Measurements from ENCODE around the gene PROCA1. TPM values are rescaled to one million over a fixed set of nuclear protein-coding genes. Genes with fewer than 3 reads are reported as not detected.
"Not testable (repeated sequence)": the region's sequence is repeated elsewhere in the genome, so short reads cannot be mapped to it uniquely, and the experiment has no call there.

PROCA1 gene
- total RNA-seq, 1 experiment from 2014 or later = 4.6 TPM

DNA sequence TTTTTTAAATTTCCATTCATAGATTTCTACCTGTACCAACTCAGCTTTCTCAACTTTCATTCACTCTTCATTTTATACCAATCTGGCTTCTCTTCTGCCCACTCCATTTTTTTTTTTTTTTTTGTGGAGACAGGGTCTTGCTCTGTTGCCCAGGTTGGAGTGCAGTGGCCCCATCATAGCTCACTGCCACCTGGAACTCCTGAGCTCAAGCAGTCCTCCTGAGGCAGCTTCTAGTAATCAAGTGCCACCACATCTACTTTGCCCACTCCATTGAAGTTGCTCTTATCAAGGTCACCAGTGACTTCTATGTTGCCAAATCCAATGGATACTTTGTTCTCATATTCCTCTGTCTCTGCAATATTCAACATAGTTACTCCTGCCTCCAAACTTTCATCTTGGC lies 48.0 kb downstream of the PROCA1 start:
- no peak for TF ChIP-seq EZH2 (IDR thresholded peaks at IDR 0.05; ENCODE audit: borderline replicate concordance, low read depth, low read length, poor library complexity, severe bottlenecking)
- TF ChIP-seq, protein P1, sequence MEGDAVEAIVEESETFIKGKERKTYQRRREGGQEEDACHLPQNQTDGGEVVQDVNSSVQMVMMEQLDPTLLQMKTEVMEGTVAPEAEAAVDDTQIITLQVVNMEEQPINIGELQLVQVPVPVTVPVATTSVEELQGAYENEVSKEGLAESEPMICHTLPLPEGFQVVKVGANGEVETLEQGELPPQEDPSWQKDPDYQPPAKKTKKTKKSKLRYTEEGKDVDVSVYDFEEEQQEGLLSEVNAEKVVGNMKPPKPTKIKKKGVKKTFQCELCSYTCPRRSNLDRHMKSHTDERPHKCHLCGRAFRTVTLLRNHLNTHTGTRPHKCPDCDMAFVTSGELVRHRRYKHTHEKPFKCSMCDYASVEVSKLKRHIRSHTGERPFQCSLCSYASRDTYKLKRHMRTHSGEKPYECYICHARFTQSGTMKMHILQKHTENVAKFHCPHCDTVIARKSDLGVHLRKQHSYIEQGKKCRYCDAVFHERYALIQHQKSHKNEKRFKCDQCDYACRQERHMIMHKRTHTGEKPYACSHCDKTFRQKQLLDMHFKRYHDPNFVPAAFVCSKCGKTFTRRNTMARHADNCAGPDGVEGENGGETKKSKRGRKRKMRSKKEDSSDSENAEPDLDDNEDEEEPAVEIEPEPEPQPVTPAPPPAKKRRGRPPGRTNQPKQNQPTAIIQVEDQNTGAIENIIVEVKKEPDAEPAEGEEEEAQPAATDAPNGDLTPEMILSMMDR (conservative IDR thresholded peaks at IDR 0.05; ENCODE audit: low read depth, low read length) = no peak
- peak overlapping the region; percentile 85 for H3K4me3 ChIP-seq (ENCODE audit: low read depth, low read length, poor library complexity, severe bottlenecking)
- peak overlapping the region; percentile 96 for H3K27ac ChIP-seq (ENCODE audit: low read depth, low read length, poor library complexity, severe bottlenecking)
- H3K4me1 ChIP-seq (ENCODE audit: insufficient read depth, low read length, poor library complexity, severe bottlenecking) = peaks cover 18% of the 10 kb centered on the region
- peaks cover 13% of the 10 kb centered on the region for H3K36me3 ChIP-seq (ENCODE audit: insufficient read depth, low read length, poor library complexity, severe bottlenecking)
- DNase-seq (ENCODE audit: low spot score) = no peak
- intact Hi-C loops (cut with micrococcal nuclease; ENCODE audit: unreplicated experiment) = loop anchor here (5.0 kb wide), 1 partner anchor 49 kb away; the partner anchor contains the start of gene PROCA1
- H3K27me3 ChIP-seq (replicated peaks; ENCODE audit: insufficient read depth, low read depth, low read length, poor library complexity) = no peaks in the 10 kb centered on the region
- ChIA-PET POLR2A (ENCODE audit: low non-redundant PET) (no interaction called here), CTCF (interaction anchor here (0.6 kb wide), 1 partner anchor 17 kb away, joined by 3 read pairs; no protein-coding TSS in a partner anchor)
- no peaks in the 10 kb centered on the region for H3K9me3 ChIP-seq (ENCODE audit: low read depth, low read length, poor library complexity, severe bottlenecking)
- BruUV-seq (replicated peaks) = no TSS peak

- TF ChIP-seq, protein P1 (conservative IDR thresholded peaks at IDR 0.05; ENCODE audit: low read depth, low read length) = no peak
- DNase-seq (ENCODE audit: low spot score) = no peak
- TSS peak; percentile 57 for BruUV-seq (replicated peaks)
- H3K27me3 ChIP-seq (replicated peaks; ENCODE audit: insufficient read depth, low read depth, low read length, poor library complexity) = no peaks in the 10 kb centered on the region
- peaks cover 7% of the 10 kb centered on the region for H3K36me3 ChIP-seq (ENCODE audit: insufficient read depth, low read length, poor library complexity, severe bottlenecking)
- peak overlapping the region; percentile 96 for H3K27ac ChIP-seq (ENCODE audit: low read depth, low read length, poor library complexity, severe bottlenecking)
- intact Hi-C loops (cut with micrococcal nuclease; ENCODE audit: unreplicated experiment) = loop anchor here (5.0 kb wide), 1 partner anchor 50 kb away; the partner anchor contains the start of gene PROCA1
- H3K4me1 ChIP-seq (ENCODE audit: insufficient read depth, low read length, poor library complexity, severe bottlenecking) = peaks cover 18% of the 10 kb centered on the region
- H3K4me3 ChIP-seq (ENCODE audit: low read depth, low read length, poor library complexity, severe bottlenecking) = peak overlapping the region; percentile 85
- H3K9me3 ChIP-seq (ENCODE audit: low read depth, low read length, poor library complexity, severe bottlenecking) = no peaks in the 10 kb centered on the region
- ChIA-PET CTCF (no interaction called here), POLR2A (ENCODE audit: low non-redundant PET) (no interaction called here)
These were observed 49.2 kb downstream of the PROCA1 start for GRCh38 chr17:28662527-28662829.

GRCh38 chr17:28661635-28662526 lies 49.8 kb downstream of the PROCA1 start, which contains the start of the genes SDF2 and SUPT6H:
Gene SDF2, minus strand, starts transcription at chr17:28661906. Its CDS starts 30 bp downstream, at chr17:28661876.
Gene SUPT6H, plus strand, starts transcription at chr17:28662205. Its CDS starts 11,197 bp downstream, at chr17:28673402.
- peak within 1 kb of the TSS; percentile 85 for H3K4me3 ChIP-seq (ENCODE audit: low read depth, low read length, poor library complexity, severe bottlenecking)
- H3K36me3 ChIP-seq (ENCODE audit: insufficient read depth, low read length, poor library complexity, severe bottlenecking) = peaks cover 7% of the 10 kb centered on the region
- no TSS peak for BruUV-seq (replicated peaks)
- intact Hi-C loops (cut with micrococcal nuclease; ENCODE audit: unreplicated experiment) = loop anchor here (5.0 kb wide), 1 partner anchor 50 kb away; the partner anchor contains the start of gene PROCA1
- no peaks in the 10 kb centered on the region for H3K9me3 ChIP-seq (ENCODE audit: low read depth, low read length, poor library complexity, severe bottlenecking)
- ChIA-PET CTCF (interaction anchor here (1.0 kb wide), 1 partner anchor 15 kb away, joined by 12 read pairs; no protein-coding TSS in a partner anchor), POLR2A (ENCODE audit: low non-redundant PET) (no interaction called here)
- DNase-seq (ENCODE audit: low spot score) = peak; percentile 94
- no peaks in the 10 kb centered on the region for H3K27me3 ChIP-seq (replicated peaks; ENCODE audit: insufficient read depth, low read depth, low read length, poor library complexity)
- peaks cover 18% of the 10 kb centered on the region for H3K4me1 ChIP-seq (ENCODE audit: insufficient read depth, low read length, poor library complexity, severe bottlenecking)
- peak within 1 kb of the TSS; percentile 96 for H3K27ac ChIP-seq (ENCODE audit: low read depth, low read length, poor library complexity, severe bottlenecking)
- TF ChIP-seq EZH2 (IDR thresholded peaks at IDR 0.05; ENCODE audit: borderline replicate concordance, low read depth, low read length, poor library complexity, severe bottlenecking) = no peak
- TF ChIP-seq, protein P1 (conservative IDR thresholded peaks at IDR 0.05; ENCODE audit: low read depth, low read length) = no peak

- DNase-seq (ENCODE audit: low spot score); POLR2A ChIA-PET (ENCODE audit: low non-redundant PET); intact Hi-C loops (cut with micrococcal nuclease; ENCODE audit: unreplicated experiment); CTCF ChIA-PET; H3K9me3 ChIP-seq (ENCODE audit: low read depth, low read length, poor library complexity, severe bottlenecking); H3K36me3 ChIP-seq (ENCODE audit: insufficient read depth, low read length, poor library complexity, severe bottlenecking); H3K4me3 ChIP-seq (ENCODE audit: low read depth, low read length, poor library complexity, severe bottlenecking); BruUV-seq (replicated peaks); H3K27ac ChIP-seq (ENCODE audit: low read depth, low read length, poor library complexity, severe bottlenecking); H3K27me3 ChIP-seq (replicated peaks; ENCODE audit: insufficient read depth, low read depth, low read length, poor library complexity): not testable (repeated sequence)
- peaks cover 18% of the 10 kb centered on the region for H3K4me1 ChIP-seq (ENCODE audit: insufficient read depth, low read length, poor library complexity, severe bottlenecking)
These were observed 52.2 kb downstream of the PROCA1 start for GRCh38 chr17:28659497-28659881.

DNA sequence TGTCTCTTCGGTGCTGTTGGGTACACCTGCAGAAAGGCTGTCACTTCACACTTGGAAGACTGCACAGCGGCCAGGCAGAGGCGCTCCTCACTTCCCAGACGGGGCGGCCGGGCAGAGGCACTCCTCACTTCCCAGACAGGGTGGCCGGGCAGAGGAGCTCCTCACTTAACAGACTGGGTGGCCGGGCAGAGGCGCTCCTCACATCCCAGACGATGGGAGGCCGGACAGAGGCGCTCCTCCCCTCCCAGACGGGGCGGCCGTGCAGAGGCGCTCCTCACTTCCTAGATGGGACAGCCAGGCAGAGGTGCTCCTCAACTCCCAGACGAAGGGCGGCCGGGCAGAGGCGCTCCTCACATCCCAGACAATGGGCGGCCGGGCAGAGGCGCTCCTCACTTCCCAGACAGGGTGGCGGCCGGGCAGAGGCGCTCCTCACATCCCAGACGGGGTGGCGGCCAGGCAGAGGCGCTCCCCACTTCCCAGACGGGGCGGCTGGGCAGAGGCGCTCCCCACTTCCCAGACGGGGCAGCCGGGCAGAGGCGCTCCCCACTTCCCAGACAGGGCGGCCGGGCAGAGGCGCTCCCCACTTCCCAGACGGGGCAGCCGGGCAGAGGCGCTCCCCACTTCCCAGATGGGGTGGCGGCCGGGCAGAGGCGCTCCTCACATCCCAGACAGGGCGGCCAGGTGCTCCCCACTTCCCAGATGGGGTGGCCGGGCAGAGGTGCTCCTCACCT lies 52.8 kb downstream of the PROCA1 start:
- POLR2A ChIA-PET (ENCODE audit: low non-redundant PET); H3K9me3 ChIP-seq (ENCODE audit: low read depth, low read length, poor library complexity, severe bottlenecking); H3K27ac ChIP-seq (ENCODE audit: low read depth, low read length, poor library complexity, severe bottlenecking); H3K27me3 ChIP-seq (replicated peaks; ENCODE audit: insufficient read depth, low read depth, low read length, poor library complexity); BruUV-seq (replicated peaks); H3K36me3 ChIP-seq (ENCODE audit: insufficient read depth, low read length, poor library complexity, severe bottlenecking); intact Hi-C loops (cut with micrococcal nuclease; ENCODE audit: unreplicated experiment); H3K4me3 ChIP-seq (ENCODE audit: low read depth, low read length, poor library complexity, severe bottlenecking); DNase-seq (ENCODE audit: low spot score): not testable (repeated sequence)
- CTCF ChIA-PET = interaction anchor here (0.8 kb wide), 1 partner anchor 114 kb away, joined by 8 read pairs; no protein-coding TSS in a partner anchor
- H3K4me1 ChIP-seq (ENCODE audit: insufficient read depth, low read length, poor library complexity, severe bottlenecking) = peaks cover 18% of the 10 kb centered on the region

Measured in A673 (cell line).